GM19328 (cell line): ENCODE data around the gene PWWP2B.

Experiments used
- ATAC-seq: cut with Tn5 transposase; IDR thresholded peaks from one replicate; pipeline ENCODE4 v1.9.1; 2021; ENCODE audit warnings: mild to moderate bottlenecking, moderate library complexity; ENCODE audit not compliant: unreplicated experiment

PWWP2B gene

DNA sequence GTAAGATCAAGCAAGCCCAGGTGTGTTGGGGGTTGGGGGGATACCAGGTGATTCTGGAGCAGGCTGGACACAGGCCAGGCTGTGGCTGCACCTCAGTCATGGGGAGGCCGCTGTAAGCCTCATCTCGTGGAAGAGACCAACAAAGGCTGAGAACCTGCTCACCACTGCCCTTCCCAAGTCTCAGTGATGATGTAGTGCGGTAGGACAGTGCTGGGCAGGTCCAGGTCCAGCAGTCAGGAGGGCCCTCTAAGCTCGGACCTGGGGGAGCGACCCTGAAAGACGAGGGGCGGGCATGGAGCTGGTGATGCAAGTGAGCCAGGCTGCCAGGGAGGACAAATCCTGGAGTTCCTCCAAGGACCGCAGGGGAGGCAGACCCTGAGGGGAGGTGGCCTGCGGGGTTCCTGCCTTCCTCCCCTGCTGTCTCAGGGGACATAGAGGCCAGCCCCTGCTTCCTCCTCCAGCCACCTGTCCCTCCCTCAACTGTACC is 3.3 kb upstream of the PWWP2B start:
- no peak for ATAC-seq

DNA sequence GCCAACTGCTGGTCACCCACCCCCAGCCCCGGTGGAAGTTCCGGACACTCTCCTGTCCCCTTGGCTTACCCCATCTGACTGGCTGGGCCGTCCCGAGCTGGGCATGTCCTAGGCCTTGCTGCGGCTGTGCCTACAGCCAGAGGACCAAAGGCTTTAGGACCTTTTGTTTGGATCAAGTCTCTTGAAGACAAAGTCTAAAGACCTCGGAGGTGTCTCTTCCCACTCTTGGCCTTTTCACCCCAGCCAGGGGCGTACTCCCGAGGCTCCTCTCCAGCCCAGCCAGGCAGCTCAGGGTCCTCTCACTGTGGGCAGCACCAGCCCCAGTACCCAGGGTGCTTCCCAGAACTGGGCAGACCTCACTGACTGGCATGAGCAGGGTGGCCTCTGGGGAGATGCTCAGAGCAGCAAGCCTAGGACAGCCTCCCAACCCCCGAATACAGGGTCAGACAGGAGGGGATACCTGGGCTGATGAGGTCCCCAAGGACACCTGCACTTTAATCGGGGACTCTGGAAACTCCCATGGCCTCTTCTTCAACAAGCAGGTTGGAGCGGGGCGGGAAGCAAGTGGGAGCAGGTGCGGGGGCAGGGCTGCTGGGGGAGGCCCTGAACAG is 2.7 kb upstream of the PWWP2B start:
- ATAC-seq, result no peak

DNA sequence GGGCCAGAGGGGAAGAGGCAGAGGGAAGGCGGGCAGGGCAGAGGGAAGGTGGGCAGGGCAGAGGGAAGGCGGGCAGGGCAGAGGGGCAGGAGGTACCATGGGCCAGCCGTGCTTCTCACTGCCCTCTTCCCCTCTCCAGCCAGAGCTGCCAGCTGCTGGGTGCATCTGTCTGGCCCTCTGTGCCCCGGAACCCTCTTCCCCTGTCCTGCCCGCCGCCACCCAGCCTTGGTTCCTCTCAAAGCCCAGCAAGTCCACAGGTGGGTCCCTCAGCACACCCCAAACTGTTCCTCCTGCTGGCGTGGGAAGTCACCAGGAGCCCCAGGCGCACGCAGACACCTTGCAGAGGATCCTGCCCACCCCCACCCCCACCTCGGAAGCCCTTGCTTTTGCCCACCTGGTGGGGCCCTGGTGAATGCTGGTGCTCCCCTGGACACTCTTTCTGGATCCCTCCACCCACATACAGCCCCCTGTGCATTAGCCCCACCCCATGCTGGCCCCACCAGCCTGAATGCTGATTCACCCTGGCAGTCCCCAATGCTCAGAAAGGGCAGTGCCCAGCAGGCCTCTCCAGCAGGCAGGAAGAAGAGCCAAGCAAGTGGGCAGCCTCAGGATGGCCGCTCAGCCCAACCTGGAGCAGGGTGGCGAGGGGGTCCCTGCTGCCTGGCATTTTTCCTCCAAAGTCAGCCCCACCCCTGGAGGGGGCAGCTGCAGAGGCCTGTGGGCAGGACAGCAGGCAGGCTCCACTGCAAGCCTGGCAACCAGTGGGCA is 1.9 kb upstream of the PWWP2B start:
- no peak for ATAC-seq

DNA sequence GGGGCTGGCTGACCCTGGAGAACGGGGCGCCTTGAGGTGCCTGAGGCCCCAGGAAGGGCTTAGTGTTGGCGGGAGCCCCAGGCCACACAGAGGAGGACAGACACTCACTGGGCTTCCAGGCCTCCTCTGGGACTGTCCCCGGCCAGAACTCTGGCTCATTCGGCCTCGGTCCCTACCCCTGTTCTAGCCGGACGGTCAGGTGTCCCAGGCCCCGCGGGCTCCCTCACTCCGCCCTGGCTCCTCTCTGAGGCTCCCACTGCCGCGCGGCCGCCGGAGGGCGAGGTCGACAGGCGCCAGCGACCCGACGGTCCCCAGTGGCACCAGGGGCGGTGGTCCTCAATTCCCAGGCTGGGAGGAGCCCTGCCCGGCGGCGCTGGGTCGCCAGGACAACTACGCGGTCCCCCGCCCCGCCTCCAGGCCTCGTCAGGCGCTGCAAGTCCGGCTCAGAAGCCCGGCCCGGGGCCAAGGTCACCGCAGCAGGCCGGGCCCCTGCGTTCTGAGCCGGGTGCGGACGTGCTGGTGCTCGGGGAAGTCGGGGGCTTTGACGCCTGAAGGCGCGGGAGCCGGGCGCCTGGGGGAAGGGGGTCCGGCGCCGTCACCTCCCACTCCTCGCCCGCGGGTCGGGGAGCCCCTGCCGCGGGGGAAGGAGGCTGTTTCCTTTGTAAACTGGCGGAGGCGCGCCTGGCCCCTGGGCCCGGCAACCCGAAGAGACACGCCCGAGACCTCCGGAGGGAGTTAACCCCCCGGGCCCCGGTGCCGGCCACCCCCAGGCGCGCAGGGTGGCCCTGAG is 1.1 kb upstream of the PWWP2B start:
- ATAC-seq, result peak; percentile 6

DNA sequence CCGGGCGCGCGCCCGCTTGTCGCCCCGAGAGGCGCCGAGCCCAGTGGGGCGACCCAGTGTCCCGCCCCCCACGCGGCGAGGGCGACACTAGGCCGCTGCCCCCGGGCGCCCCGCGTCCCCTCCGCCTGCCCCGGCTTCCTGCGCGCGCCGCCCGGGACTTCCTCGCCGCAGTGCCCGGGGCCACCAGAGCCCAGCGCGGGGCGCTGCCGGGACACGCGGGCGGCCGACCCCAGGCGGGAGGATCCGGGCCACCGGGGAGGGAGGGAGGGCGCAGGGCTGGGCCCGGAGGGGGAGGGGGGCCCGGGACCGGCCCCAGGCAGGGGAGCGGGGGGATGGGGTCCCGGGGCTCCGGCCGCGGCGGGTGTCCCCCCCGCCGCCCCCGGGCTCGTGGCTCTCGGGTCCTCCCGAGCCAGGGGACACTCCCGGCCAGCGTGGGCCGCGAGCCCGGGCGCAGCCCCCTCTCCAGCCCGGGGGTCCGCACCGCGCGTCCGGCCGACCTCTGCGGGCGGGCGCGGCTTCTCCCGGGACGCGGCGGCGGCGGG is 435 bp upstream of the PWWP2B start:
- peak; percentile 38 for ATAC-seq

DNA sequence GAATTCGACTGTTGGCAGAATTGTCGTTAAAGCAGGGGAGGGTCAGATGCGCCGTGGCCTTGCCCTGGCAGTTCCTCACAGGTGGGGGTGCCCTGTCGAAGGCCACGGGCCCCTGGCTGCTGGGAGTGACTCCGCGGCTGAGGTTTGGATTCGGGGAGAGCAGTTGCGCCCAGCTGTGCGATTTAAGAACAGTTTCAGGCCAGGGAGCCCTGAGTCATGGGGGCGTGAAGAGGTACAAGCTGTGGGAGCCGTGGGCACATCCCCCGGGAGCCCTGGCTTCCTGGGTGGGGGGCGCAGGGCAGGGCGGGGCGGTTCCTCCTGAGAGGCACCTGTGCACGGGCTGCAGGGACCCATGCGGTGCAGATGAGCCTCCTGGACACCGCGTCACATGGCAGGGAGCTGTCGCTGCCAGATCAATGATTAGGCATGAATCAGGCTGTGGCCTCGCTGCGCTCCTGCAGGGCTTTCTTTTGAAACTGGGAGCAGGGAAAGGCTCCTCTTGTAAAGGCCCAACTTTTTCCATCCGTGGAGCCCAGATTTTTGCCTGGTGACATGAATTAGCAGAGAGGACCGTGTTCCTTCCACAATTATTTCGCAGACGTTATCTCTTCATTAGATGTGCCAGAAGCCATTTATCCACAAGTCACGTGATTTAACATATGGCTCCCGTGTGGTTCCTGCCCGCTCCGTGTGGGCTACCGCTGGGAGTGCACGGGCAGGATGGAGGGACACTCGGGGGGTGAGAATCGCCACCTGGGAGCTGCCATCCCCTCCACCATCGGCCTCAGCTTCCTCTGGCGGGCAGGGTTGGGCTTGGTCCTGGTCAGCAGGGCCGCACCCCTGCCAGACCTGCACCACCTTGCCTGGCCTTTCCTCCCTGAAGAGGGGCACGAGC is 918 bp downstream of the PWWP2B start:
- no peak for ATAC-seq

DNA sequence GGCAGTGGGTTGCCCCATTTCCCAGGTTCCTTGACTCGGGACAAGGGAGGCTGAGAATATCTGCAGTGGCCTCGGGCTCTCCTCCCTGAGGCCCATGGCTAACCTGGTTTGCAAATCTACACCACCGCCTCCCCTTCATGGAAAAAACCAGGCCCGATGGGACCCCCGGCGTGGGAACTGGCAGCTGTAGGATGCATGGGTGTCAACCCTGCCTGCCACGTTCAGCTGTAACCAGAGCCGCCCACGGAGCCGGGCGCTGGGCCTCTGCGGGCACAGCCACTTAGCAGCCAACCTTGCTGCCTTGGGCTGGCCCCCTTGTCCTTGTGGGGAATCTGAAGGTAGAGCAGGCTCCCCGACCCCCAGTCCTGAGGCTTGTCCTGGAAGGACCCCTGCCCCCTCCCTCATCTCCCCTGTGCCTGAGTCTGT is 1.6 kb downstream of the PWWP2B start:
- no peak for ATAC-seq

DNA sequence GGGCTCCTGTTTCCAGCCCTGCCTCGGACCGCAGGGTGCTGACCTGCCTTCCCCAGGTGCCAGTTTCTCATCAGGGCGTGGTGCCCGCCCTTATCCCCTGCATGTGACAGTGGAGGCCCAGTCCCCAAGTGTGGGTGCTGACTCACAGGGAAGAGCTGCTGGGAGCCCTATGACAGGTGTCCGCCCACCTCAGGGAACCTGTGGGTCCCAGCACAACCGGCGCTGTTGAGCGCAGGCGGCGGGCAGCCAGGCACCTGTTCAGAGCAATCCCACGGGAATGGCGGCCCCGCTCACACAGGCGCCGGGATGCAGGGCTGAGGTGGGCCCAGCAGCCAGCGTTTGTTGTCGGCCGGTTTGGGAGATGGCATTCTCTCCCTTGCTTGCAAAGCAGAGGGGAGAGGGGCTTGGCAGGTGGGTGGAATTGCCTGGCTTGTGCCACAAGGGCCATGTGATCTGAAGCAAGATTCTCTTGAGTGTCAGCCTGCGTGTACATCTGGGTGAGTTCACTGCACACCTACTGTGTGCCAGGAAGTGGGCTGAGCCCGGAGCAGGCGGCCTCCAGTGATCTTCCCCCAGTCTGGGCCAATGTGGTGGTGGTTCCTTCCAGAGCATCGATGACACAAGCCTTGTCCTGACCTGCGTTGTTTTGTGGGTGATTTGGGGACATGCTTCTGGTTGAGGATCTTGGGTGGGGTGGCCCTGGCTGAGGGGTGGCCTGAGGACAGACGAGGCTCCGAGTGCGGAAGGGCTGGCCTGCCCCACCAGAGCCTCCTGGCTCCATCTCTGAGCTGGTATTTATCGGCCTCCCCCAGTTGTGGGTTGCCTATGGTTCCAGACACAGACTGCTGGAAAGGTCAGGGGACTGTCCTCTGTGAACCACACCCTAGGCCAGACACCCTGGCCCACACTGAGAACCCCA is 2.4 kb downstream of the PWWP2B start:
- ATAC-seq, result no peak

DNA sequence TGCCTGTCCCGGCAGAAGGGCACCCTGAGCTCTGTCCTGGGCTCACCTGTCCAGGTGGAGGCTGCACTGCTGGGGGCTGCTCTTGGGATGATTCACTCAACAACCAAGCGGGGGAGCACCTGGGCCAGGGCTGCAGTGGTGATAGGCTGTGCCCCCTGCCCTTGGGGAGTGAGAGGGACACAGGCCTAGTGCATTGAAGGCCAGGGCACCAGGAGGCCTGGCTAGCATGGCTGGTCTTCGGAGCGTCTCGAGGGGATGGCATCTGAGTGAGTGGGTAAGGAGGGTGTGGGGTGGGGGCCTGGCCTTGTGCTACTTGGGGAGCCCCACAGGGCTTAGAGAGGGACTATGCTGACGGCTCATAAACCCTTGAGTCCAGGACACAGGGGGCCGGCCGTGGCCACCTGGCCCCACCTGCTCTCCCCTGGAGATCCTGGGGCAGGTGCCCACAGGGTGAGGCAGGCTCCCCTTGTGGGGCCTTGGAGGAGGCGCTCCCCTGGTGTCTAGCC is 3.1 kb downstream of the PWWP2B start:
- ATAC-seq, result no peak

DNA sequence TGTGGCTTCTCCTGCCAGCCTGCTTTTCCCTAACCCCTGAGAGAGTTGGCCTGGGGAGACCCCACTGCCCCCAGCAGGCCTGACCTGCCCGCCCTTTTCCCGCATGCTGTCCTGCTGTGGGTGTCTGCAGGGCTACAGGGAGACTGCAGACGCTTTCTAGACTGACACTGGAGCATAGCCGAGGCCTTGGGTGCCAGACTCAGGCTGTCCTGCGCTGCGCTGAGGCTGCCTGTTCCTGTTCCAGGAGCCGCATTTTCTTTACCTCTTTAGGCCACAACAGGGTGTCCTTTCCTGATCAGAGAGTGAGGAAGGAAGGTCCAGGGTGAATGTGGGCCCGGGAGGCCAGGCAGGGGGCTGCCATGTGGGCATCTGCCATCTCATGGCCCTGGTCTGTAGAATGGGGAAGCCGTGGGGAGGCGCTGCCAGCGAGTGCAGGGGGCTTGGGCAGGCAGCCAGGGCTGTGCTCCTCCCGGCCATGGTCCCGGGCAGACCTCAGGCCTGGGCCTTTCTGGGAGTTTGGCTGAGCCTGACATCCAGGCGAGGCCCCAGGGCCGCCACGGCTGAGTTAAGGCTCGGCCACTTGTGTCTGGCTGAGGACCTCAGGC is 3.6 kb downstream of the PWWP2B start:
- ATAC-seq, result no peak

DNA sequence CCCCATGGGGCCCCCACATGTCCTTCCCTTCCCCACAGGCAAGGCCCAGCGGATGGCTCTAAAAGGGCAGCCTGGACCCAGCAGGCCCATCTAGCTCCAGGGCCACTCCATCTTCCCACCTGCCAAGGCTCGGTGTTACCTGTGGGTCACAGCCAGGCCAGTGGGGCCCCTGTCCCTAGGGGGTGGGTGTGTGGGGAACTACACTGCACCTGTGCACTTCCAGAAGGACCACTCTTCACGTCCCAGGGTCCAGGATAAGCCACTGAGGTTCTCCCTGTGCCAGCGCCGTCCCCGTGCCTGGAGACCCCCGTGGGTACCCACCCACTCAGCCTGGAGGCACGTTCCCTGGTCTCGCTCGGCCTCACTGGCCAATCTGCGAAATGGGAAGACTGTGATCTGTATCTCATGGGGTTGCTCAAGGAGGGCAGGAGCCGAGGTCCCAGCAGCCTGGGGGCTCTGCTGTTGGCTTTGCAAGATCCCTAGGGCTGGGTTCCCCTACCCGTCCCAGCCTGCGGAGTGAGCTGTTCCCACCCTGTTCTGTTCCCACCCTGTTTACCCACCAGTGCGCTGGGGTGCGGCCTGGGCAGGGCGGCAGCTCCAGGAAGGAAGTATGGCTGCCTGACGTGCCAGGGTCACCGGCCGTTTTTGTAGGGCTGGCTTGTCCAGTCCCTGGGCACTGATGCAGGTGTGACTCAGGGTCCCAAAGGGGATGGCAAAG is 4.6 kb downstream of the PWWP2B start:
- ATAC-seq, result no peak

DNA sequence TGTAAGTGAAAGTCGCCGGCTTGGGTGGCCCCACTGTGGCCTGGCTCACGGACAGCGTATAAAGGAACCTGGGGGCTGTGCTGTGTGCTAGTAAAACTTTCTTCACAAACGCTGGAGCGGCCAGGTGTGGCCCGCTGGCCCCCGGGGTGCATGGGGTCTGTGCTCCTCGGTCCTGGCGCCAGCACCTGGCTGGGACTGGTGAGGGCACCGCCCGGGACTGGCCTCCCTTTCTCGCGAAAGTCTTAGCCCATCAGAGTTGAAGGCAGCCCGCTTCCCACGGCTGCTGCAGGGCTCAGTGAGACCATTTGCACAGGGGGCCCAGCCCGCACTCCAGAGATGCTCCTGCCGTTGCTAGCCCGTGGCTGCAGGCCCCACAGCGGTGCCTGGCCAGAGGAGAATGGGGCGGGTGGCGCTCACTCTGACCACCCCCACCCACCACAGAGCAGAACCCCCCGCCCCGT is 5.8 kb downstream of the PWWP2B start:
- no peak for ATAC-seq

DNA sequence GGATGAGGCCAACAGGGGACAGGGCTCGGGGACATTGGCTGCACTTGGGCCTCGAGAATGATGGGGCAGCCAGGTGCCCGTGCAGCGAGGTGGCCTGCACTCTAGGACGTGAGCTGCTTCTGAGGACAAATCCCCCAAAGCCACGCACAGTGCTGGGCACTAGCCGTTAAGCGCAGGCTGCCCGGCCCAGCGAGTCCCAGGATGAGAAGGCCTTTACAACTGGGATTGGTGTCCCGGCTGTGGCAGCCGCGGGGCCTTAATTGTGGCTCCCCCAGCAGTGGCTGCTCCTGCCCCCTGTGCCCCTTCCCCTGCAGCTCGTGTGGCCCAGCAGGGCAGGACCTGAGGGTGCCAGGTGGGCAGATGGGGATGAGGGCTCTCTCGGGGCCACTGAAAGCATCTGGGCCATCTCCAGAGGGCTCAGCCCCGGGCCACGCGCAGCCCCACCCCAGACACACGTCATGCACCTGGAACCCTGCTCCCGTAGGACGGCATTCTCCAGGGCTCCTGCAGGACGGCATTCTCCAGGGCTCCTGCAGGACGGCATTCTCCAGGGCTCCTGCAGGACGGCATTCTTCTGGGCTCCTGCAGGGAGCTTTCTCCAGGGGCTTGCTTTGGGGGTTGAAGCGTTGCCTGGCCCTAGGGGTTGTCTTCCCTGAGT is 6.6 kb downstream of the PWWP2B start:
- no peak for ATAC-seq

DNA sequence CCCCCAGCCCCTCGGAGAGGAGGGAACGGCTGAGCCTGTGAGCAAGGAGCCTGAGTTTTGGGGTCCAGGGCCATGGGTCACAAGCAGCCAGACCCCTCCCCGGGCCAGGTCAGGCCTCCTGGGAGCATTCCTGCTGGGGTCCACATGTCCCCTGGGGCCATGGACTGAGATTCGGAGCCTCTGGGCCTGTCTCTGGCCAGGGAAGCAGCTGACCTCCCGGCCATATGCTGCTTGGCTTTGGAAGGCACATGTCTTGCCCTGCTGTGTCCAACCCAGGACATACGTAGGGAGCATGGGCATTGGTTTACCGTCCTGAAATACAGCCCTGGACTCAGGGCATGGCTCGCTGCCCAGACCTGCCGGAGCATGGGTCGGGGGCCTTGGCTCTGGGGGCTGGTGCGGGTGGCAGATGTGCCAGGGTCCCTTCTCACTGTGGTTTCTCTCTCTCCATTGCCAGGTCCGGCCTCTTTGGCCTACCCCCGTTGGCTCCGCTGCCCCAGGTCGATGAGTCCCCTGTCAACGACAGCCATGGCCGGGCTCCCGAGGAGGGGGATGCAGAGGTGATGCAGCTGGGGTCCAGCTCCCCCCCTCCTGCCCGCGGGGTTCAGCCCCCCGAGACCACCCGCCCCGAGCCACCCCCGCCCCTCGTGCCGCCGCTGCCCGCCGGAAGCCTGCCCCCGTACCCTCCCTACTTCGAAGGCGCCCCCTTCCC is 7.3 kb downstream of the PWWP2B start:
- ATAC-seq, result no peak

DNA sequence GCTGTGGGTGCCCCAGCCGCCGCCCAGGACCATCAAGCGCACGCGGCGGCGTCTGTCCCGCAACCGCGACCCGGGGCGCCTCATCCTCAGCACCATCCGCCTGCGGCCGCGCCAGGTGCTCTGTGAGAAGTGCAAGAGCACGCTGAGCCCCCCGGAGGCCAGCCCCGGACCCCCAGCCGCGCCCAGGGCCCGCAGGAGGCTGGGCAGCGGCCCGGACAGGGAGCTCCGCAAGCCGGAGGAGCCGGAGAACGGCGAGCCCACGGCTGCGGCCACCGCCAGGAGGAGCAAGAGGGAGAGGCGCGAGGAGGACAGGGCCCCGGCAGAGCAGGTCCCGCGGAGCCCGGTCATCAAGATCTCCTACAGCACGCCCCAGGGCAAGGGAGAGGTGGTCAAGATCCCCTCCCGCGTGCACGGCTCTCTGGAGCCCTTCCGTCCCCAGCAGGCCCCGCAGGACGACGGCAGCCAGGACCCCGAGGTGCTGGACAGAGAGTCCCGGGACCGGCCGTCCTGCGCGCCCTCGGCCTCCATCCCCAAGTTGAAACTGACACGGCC is 8.0 kb downstream of the PWWP2B start:
- no peak for ATAC-seq

DNA sequence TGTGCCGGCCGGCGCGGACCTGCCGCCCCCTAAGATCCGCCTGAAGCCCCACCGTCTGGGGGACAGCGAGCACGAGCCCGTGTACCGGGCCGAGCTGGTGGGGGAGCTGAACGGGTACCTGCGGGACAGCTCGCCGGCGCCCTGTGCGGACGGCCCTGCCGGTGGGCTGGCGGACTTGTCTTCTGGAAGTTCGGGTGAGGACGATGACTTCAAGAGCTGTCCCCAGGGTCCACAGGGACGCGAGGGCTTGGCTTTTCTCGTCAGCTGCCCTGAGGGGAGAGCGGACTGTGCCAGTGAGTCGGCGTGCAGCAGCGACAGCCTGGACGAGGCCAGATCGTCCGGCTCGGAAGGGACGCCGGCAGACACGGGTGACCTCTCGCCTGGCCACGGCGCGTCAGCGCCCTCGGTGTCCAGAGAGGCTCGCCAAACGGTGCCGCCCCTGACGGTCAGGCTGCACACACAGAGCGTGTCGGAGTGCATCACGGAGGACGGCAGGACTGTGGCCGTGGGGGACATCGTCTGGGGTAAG is 8.5 kb downstream of the PWWP2B start:
- no peak for ATAC-seq
